HG03045 (cell line): ENCODE data around the gene GATM.

Source experiments
- ATAC-seq: cut with Tn5 transposase; IDR thresholded peaks from one replicate; pipeline ENCODE4 v1.9.1; 2021; ENCODE audit warnings: mild to moderate bottlenecking, moderate library complexity; ENCODE audit not compliant: unreplicated experiment

GATM gene

GRCh38 chr15:45362419-45362818 is 15.9 kb downstream of the GATM start:
- ATAC-seq: no peak

GRCh38 chr15:45361878-45362277 is 16.5 kb downstream of the GATM start:
- ATAC-seq: no peak

- ATAC-seq: no peak
These were observed 22.5 kb downstream of the GATM start for GRCh38 chr15:45355860-45356259.

GRCh38 chr15:45354711-45355110 is 23.6 kb downstream of the GATM start:
- no peak for ATAC-seq

GRCh38 chr15:45351227-45351626 is 27.1 kb downstream of the GATM start:
- no peak for ATAC-seq

GRCh38 chr15:45349623-45350022 is 28.7 kb downstream of the GATM start:
- ATAC-seq: no peak

- no peak for ATAC-seq
These were observed 30.4 kb downstream of the GATM start for GRCh38 chr15:45347989-45348388.

- no peak for ATAC-seq
These were observed 31.3 kb downstream of the GATM start for GRCh38 chr15:45347033-45347432.

- no peak for ATAC-seq
These were observed 32.0 kb downstream of the GATM start for GRCh38 chr15:45346381-45346780.

- ATAC-seq: no peak
These were observed 35.0 kb downstream of the GATM start for GRCh38 chr15:45343258-45343860.

- no peak for ATAC-seq
These were observed 36.6 kb downstream of the GATM start for GRCh38 chr15:45341790-45342189.

GRCh38 chr15:45340429-45340828 is 37.9 kb downstream of the GATM start:
- no peak for ATAC-seq

- no peak for ATAC-seq
These were observed 39.9 kb downstream of the GATM start for GRCh38 chr15:45338417-45338816.

- ATAC-seq: no peak
These were observed 41.1 kb downstream of the GATM start for GRCh38 chr15:45337224-45337623.

- ATAC-seq: no peak
These were observed 44.8 kb downstream of the GATM start for GRCh38 chr15:45333550-45333949.

- ATAC-seq: no peak
These were observed 45.6 kb downstream of the GATM start for GRCh38 chr15:45332694-45333093.

- ATAC-seq: no peak
These were observed 46.4 kb downstream of the GATM start for GRCh38 chr15:45331972-45332371.

GRCh38 chr15:45328663-45329062 is 49.7 kb downstream of the GATM start:
- ATAC-seq: no peak

GRCh38 chr15:45326741-45327140 is 51.6 kb downstream of the GATM start:
- no peak for ATAC-seq

GRCh38 chr15:45326280-45326679 is 52.1 kb downstream of the GATM start:
- no peak for ATAC-seq

- ATAC-seq: no peak
These were observed 57.7 kb downstream of the GATM start for GRCh38 chr15:45320581-45321205.

- ATAC-seq: no peak
These were observed 58.7 kb downstream of the GATM start for GRCh38 chr15:45319472-45320214.
